ENCODE measurements around the gene PAFAH2. TPM values are rescaled to one million over a fixed set of nuclear protein-coding genes. Genes with fewer than 3 reads are reported as not detected.

The PAFAH2 gene
- total and polyA plus RNA-seq, 2 of the 8 experiments (the other 6 are each of a cell fraction or from before 2014, with no cell fraction given) = 7.7 to 9.3 TPM

DNA sequence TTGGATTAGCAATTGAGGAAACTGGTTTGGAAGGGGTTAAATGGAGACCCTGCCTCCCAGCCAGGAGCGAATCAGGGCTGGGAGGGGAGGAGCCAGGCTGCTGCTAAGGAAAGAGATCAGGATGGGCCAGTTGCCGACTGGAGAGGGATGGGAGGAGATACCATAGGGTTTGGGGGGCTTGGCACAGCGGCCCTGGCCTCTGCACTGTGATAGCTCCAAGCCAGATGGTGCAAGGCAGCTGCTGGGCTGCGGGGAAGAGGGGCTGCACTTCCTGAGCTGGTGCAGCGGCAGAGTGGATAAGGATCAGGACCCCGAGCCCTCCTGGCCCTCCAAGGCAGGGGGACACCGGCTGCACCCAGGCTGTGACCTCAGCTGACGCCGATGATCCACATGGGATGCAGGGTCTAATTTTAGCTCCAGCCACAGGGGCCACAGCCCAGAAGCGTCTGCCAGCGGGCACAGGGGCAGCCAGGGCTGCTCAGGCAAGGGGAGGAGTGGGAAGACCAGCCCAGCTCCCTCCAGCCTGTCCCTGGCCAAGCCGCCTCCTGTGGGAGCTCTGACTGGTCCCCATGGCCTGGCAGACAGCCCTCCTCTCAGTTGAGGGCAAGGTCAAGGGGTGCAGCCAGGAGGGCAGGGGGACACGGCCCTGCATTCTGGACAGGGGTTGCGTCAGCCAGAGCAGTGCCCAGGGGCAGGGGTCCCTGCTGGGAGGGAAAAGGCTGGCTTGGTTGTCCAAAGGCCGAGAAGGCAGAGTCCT is 24.0 kb upstream of the PAFAH2 start, which contains the start of gene EXTL1 (continued):
- TF ChIP-seq, protein P1, sequence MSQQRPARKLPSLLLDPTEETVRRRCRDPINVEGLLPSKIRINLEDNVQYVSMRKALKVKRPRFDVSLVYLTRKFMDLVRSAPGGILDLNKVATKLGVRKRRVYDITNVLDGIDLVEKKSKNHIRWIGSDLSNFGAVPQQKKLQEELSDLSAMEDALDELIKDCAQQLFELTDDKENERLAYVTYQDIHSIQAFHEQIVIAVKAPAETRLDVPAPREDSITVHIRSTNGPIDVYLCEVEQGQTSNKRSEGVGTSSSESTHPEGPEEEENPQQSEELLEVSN (IDR thresholded peaks at IDR 0.05) = no peak
- TF ChIP-seq EGR1 (IDR thresholded peaks at IDR 0.05; ENCODE audit: borderline replicate concordance, low read depth, low read length) (no peak), RFX5 (IDR thresholded peaks at IDR 0.05; ENCODE audit: borderline replicate concordance, low read depth, low read length) (no peak), GTF2F1 (IDR thresholded peaks at IDR 0.05; ENCODE audit: borderline replicate concordance, low read depth, low read length) (no peak), CBX5 (IDR thresholded peaks at IDR 0.05; ENCODE audit: low read depth, low read length) (no peak), NANOG (IDR thresholded peaks at IDR 0.05; ENCODE audit: insufficient read depth, low read depth, low read length, poor library complexity, severe bottlenecking) (no peak), PHF8 (conservative IDR thresholded peaks at IDR 0.05; ENCODE audit: low read depth, low read length) (no peak)
- TF ChIP-seq, protein P2, sequence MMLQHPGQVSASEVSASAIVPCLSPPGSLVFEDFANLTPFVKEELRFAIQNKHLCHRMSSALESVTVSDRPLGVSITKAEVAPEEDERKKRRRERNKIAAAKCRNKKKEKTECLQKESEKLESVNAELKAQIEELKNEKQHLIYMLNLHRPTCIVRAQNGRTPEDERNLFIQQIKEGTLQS (IDR thresholded peaks at IDR 0.05; ENCODE audit: insufficient read depth, low read depth, low read length) = no peak
- TF ChIP-seq, protein P3, sequence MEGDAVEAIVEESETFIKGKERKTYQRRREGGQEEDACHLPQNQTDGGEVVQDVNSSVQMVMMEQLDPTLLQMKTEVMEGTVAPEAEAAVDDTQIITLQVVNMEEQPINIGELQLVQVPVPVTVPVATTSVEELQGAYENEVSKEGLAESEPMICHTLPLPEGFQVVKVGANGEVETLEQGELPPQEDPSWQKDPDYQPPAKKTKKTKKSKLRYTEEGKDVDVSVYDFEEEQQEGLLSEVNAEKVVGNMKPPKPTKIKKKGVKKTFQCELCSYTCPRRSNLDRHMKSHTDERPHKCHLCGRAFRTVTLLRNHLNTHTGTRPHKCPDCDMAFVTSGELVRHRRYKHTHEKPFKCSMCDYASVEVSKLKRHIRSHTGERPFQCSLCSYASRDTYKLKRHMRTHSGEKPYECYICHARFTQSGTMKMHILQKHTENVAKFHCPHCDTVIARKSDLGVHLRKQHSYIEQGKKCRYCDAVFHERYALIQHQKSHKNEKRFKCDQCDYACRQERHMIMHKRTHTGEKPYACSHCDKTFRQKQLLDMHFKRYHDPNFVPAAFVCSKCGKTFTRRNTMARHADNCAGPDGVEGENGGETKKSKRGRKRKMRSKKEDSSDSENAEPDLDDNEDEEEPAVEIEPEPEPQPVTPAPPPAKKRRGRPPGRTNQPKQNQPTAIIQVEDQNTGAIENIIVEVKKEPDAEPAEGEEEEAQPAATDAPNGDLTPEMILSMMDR (IDR thresholded peaks at IDR 0.05; ENCODE audit: control extremely low read depth in 1 of 3, insufficient read depth in 1 of 3, low read depth in 1 of 3, low read length in 3 of 3) = no peak

All from H1 (cell line).